H4 (cell line): Measurements from ENCODE around the gene KIF5A. TPM values are rescaled to one million over a fixed set of nuclear protein-coding genes. Genes with fewer than 3 reads are reported as not detected.
"Not testable (repeated sequence)": the region's sequence is repeated elsewhere in the genome, so short reads cannot be mapped to it uniquely, and the experiment has no call there.

Experiments
- DNase-seq: peaks from one replicate; pipeline ENCODE4 v3.0.0-alpha.2; 2015; ENCODE audit warnings: low spot score
- total RNA-seq: library from RNA; depleted of rRNA; stranded (reverse); fragments of >200 nt; shearing (Covaris generic); gene quantifications from 2 replicates; pipeline ENCODE4 v1.2.3, GENCODE V29; 2014

The KIF5A gene
- total RNA-seq, 1 experiment from 2014 or later, result 0.27 TPM

- DNase-seq, result peak; percentile 69
Measured at GRCh38 chr12:57583008-57583831, 33.4 kb downstream of the KIF5A start.

GRCh38 chr12:57584050-57584449 is 34.2 kb downstream of the KIF5A start:
- DNase-seq, result no peak

GRCh38 chr12:57584690-57585089 is 34.8 kb downstream of the KIF5A start:
- no peak for DNase-seq

GRCh38 chr12:57585156-57585555 is 35.3 kb downstream of the KIF5A start:
- DNase-seq, result no peak

GRCh38 chr12:57586128-57586527 is 36.3 kb downstream of the KIF5A start:
- no peak for DNase-seq

GRCh38 chr12:57586832-57587429 is 37.1 kb downstream of the KIF5A start:
- no peak for DNase-seq

- DNase-seq, result not testable (repeated sequence)
Measured at GRCh38 chr12:57588951-57589610, 39.2 kb downstream of the KIF5A start.

- no peak for DNase-seq
Measured at GRCh38 chr12:57590479-57590863, 40.6 kb downstream of the KIF5A start.

- DNase-seq, result peak; percentile 52
Measured at GRCh38 chr12:57590864-57591781, 41.3 kb downstream of the KIF5A start, which contains the start of gene PIP4K2C. Gene PIP4K2C (plus strand): TSS chr12:57591192. CDS start chr12:57591290, 98 bp downstream.

GRCh38 chr12:57591782-57592325 is 42.0 kb downstream of the KIF5A start:
- DNase-seq, result no peak

GRCh38 chr12:57592551-57593165 is 42.8 kb downstream of the KIF5A start:
- DNase-seq, result no peak

GRCh38 chr12:57593187-57593586 is 43.3 kb downstream of the KIF5A start:
- no peak for DNase-seq

- DNase-seq, result no peak
Measured at GRCh38 chr12:57600395-57600794, 50.6 kb downstream of the KIF5A start.

GRCh38 chr12:57602544-57602943 is 52.7 kb downstream of the KIF5A start:
- DNase-seq, result no peak

GRCh38 chr12:57603324-57603723 is 53.5 kb downstream of the KIF5A start:
- DNase-seq, result no peak

GRCh38 chr12:57603815-57604453 is 54.1 kb downstream of the KIF5A start:
- DNase-seq, result peak; percentile 48

- no peak for DNase-seq
Measured at GRCh38 chr12:57604454-57604991, 54.7 kb downstream of the KIF5A start, which contains the start of gene DTX3. Gene DTX3 (plus strand): TSS chr12:57604824. CDS start chr12:57606518, 1,694 bp downstream.

GRCh38 chr12:57604992-57605810 is 55.4 kb downstream of the KIF5A start:
- DNase-seq, result no peak

GRCh38 chr12:57605811-57606311 is 56.0 kb downstream of the KIF5A start:
- no peak for DNase-seq
